HG03520 (cell line): ENCODE data around the gene MYO3B.

Source experiments
- ATAC-seq: cut with Tn5 transposase; IDR thresholded peaks from one replicate; pipeline ENCODE4 v1.9.1; 2021; ENCODE audit warnings: mild to moderate bottlenecking, moderate library complexity; ENCODE audit not compliant: unreplicated experiment

Gene MYO3B

DNA sequence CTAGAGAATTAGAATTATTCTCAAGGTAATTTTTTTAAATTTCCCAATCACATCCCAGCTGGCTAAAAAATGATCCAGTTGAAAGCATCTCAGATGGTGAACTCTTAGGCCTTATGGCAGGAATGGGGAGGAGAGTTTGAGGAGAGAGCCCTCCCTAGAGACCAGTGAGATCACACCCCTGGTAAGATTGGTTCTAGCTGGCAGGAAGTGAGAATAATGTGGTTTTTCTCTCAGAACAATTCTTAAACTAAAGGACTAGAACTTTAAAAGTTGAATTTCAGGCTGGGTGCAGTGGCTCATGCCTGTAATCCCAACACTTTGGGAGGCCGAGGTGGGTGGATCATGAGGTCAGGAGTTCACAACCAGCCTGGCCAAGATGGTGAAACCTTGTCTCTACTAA, 120.2 kb downstream of the MYO3B start:
- no peak for ATAC-seq

DNA sequence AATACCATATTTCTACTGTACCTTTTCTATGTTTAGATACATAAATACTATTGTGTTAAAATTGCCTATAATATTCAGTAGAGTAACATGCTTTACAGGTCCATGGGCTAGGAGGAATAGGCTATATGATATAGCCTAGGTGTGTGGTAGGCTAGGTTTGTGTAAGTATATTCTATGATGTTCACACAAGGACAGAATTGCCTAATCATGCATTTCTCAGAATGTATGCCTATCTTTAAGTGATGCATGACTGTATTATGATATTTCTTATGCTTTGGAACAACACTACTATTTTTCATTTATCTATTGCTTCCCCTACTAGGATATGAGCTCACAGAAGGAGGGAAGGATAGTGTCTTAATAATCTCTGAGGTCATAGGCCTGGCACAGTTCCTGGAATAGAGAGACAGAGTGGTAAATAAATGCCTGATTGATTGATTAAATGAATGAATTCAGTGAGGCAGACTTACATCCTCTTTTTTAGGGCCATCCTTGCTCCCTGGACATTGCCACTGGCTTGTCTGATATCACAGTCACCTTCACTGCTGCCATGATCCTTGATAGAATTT, 121.0 kb downstream of the MYO3B start:
- no peak for ATAC-seq

DNA sequence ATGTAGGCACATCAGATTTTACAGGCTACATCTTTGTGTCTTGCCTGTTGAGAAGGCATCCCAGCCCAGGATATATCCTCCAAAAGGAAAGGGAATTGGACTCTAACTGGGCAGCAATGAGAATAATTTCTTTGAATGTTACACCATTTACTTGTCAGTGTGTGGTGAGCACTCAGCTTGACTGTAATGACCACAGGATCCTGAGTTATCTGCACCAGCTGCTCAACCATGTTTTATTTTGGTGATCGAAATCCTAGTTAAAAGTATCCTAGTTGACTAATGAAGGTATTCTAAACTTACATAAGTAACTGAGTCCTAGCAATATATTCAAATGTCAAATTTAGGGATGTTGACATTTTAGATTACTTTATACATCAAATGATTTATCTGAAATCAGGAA, 123.0 kb downstream of the MYO3B start:
- no peak for ATAC-seq

GRCh38 chr2:170301626-170302025, 123.7 kb downstream of the MYO3B start:
- ATAC-seq: no peak

GRCh38 chr2:170305711-170306110, 127.8 kb downstream of the MYO3B start:
- no peak for ATAC-seq

GRCh38 chr2:170306293-170306873, 128.4 kb downstream of the MYO3B start:
- ATAC-seq: no peak

DNA sequence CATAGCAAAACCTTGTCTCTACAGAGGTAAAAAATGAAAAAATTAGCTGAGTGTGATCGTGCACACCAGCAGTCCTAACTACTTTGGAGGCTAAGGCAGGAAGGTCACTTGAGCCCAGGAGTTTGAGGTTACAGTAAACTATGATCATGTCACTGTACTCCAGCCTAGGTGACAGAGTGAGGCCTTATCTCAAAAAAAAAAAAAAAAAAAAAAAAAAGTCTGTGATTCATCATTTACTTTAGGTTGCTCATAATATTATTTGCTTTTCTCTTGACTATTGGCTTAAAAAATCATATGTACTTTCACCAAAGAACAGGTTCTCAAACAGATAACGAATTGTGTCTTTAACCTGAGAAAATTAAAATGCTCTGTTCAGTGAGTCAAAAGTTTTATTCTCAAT, 129.1 kb downstream of the MYO3B start:
- ATAC-seq: no peak

- ATAC-seq: no peak
Measured at GRCh38 chr2:170307555-170308351, 129.8 kb downstream of the MYO3B start.

DNA sequence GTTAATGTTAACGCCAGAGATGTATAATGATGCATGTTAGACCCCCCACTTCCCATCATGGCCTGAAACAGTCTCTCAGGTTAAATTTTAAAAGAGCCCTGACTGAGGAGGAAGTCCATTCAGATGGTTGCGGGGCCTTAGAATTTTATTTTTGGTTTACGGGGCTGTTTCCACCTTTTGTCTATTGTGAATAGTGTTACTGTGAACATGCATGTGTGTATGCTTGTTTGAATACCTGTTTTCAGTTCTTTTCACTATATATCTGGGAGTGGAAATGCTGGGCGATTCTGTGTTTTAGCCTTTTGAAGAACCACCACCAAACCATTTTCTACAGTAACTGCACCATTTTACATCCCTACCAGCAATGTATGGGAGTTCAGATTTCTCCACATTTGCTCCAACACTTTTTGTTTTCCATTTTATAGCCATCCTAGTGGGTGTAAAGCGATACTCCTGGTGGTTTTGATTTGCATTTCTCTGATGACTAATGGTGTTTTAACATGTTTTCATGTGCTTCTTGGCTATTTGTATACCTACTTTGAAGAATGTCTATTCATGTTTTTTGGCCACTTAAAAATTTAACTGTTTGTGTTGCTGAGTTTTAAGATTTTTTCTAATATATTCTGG, 133.0 kb downstream of the MYO3B start:
- no peak for ATAC-seq

- no peak for ATAC-seq
Measured at GRCh38 chr2:170313347-170313991, 135.5 kb downstream of the MYO3B start.

DNA sequence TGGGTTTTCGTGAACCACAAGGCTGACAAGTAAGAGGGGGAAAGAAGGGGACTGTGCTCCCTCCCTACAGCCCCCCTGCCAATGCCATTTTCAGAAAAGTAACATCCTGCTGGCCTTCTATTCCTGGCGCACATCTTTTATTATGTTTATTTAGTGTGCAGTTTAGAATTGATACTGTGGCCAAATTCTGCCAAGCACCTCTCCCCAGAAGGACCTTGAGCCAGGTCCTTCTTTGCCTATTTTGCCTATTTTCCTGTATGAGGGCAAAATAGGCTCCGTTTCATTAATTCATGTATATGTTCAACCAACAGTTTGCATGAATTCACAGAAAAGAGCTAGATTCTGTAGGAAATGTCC, 136.0 kb downstream of the MYO3B start:
- no peak for ATAC-seq

- ATAC-seq: no peak
Measured at GRCh38 chr2:170314744-170315447, 136.9 kb downstream of the MYO3B start.

DNA sequence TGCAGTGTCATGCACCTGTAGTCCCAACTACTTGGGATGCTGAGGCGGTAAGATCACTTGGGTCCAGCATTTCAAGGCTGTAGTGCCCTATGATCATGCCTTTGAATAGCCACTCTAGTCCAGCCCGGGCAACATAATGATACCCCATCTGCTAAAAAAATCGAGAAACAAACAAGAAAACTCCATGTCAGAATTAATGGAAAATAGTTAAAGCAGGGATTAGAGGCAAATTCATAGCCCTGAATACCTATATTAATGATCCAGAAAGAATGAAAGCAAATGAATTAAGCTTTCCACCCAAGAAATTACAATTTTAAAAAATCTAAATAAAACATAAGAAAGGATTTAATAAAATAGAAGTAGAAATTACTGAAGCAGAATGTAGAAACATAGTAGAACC, 143.0 kb downstream of the MYO3B start:
- ATAC-seq: no peak

GRCh38 chr2:170321526-170321925, 143.6 kb downstream of the MYO3B start:
- ATAC-seq: no peak

DNA sequence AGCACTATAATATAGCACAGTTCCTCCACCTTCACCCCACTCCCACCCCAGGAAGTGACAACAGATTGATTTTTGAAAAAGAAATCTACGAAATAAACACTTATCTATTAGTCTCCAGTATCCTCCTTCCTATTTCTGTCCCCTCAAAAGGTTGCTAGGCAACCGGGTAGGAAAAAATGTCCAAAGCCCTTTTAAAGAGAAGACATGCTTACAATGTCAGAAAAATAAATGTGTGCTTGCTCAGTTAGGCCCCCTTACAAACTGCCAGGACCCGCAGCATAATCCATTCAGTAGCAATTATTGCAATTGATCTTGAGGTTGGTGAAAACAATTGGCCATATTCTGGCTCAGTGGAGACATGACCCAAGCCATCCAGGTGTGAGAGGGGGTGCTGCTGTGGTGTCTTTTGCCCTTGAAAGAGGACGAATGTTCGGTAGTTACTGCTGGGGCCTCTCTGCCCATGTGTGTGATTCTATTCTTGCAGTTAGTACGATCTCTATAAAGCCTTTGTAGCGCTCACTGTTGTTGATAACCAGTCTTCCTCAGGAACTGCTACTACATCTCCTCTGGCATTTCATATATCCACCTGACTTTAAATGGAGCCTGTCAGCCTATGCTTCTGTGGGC, 144.3 kb downstream of the MYO3B start:
- no peak for ATAC-seq

DNA sequence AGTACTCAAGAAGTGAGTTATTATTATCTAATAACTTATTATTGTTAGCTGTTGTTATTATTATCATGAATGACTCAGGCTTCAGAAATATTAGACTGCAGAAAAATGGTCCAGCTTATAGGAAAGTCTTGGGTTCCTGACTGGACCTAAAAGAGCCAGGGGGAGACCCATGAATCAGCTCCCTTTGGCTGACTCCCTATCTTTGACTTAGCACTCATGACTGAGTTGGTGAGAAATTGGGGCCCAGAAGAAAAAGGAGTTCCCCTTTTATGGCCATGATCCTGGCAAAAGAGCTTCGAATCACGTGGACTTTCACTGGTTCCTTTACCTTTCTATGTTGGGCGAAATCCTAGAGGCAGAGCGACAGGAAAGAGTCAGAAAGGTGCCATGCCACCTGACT, 145.8 kb downstream of the MYO3B start:
- ATAC-seq: no peak

DNA sequence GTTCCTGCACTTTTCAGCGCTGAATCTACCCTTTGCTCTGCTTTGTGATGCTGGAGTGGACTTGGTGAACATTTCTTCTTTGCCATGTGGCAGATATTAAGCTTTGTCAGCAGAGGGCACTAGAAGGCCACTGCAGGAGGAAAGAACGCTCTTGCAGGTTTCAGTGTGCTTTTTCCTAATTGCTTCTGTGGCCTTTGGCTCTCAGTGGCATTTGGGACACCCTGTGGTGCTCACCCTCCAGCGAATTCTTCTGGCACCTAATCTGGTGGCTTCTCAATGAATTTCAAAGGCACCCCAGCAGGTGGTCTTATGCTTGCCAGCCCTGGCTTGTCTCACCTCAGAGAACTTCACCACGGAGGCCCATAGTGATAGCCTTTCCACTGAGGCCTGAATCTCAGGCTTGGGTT, 146.7 kb downstream of the MYO3B start:
- no peak for ATAC-seq

DNA sequence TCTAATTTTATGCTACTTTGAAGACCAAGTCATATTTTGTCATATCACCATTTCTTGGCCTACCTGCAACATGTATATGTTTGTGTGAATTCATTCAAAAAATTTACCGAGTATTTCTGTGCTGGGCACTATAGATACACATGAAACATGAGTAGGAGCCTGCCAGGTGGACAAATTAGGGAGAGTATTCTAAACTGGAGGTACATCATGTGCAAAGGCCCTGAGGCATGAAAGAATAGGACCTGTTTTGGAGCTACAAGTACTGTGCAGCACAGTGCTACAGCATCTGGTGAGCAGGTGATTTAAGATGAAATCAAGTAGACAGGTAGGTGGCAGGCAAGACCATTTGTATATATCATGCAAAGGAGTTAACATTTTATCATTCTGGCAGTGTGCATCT, 152.9 kb downstream of the MYO3B start:
- ATAC-seq: no peak

DNA sequence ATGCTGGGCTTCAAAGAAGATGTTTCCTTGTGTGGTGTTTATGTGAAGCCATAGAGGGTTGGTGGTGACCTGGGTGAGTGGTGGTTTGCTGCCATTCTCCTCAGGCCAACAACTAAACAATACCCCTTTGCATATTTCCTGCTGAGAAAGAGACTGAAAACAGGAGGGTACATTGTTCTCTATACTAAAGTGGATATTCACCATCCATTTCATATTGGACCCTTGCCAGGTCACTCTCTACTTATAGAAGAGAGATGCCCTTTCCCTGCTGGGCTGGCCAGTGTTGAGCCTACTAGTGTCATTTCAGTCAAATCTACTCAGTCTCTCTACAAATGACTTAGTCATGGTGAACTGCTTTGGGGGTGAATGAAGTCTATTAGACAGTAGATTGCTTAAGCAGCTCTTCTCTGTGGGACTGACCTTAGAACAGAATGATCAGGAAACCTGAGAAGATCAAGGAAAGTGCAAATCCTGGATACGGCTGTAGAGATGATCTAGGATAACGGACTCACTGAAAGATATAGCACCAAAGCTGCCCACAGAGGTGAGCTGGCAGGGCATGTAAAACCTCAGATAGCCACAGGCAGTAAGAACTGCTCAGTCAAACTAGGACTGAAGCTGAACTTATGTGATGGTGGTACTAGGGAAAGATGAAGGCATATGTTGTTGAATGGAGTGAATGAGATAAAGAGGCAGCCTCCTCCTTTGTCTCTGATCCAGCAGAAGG, 154.9 kb downstream of the MYO3B start:
- no peak for ATAC-seq

DNA sequence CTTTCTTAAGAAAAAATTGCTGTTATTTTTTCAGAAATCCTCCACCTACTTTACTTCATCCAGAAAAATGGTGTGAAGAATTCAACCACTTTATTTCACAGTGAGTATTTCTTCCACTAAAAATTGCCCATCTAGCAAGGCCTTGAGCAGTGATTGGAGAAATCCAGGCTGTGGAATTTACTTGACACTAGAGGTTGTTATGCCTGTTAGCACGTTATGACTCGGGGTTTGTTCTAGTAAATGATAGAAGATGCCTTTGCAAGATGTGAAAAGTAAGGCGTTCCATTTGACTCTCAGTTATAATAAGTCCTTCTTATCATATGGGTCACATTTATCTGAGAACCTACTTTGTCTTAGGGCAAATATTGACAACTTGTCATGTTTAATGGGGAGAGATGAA, 157.4 kb downstream of the MYO3B start:
- no peak for ATAC-seq
